GM19043 (cell line): ENCODE data around the gene DCDC1.
"Not testable (repeated sequence)": the region's sequence is repeated elsewhere in the genome, so short reads cannot be mapped to it uniquely, and the experiment has no call there.

Experiments
- ATAC-seq: cut with Tn5 transposase; IDR thresholded peaks from one replicate; pipeline ENCODE4 v1.9.1; 2021; ENCODE audit warnings: low read depth; ENCODE audit not compliant: unreplicated experiment

The DCDC1 gene

GRCh38 chr11:30991802-30992512 lies 377.6 kb downstream of the DCDC1 start:
- no peak for ATAC-seq

GRCh38 chr11:30991376-30991775 lies 378.2 kb downstream of the DCDC1 start:
- ATAC-seq, result no peak

GRCh38 chr11:30990625-30991296 lies 378.8 kb downstream of the DCDC1 start:
- no peak for ATAC-seq

GRCh38 chr11:30987819-30988218 lies 381.7 kb downstream of the DCDC1 start:
- no peak for ATAC-seq

GRCh38 chr11:30985536-30985935 lies 384.0 kb downstream of the DCDC1 start:
- no peak for ATAC-seq

- no peak for ATAC-seq
These were observed 384.7 kb downstream of the DCDC1 start for GRCh38 chr11:30984827-30985226.

- no peak for ATAC-seq
These were observed 385.1 kb downstream of the DCDC1 start for GRCh38 chr11:30984442-30984816.

- ATAC-seq, result no peak
These were observed 385.6 kb downstream of the DCDC1 start for GRCh38 chr11:30983776-30984441.

GRCh38 chr11:30983143-30983542 lies 386.4 kb downstream of the DCDC1 start:
- no peak for ATAC-seq

GRCh38 chr11:30967579-30967978 lies 402.0 kb downstream of the DCDC1 start:
- no peak for ATAC-seq

GRCh38 chr11:30960387-30960992 lies 409.0 kb downstream of the DCDC1 start:
- ATAC-seq, result no peak

GRCh38 chr11:30956751-30957150 lies 412.8 kb downstream of the DCDC1 start:
- ATAC-seq, result no peak

GRCh38 chr11:30949838-30950237 lies 419.7 kb downstream of the DCDC1 start:
- no peak for ATAC-seq

- not testable (repeated sequence) for ATAC-seq
These were observed 421.8 kb downstream of the DCDC1 start for GRCh38 chr11:30947715-30948114.

GRCh38 chr11:30938810-30939209 lies 430.7 kb downstream of the DCDC1 start:
- ATAC-seq, result no peak

- ATAC-seq, result no peak
These were observed 431.4 kb downstream of the DCDC1 start for GRCh38 chr11:30938171-30938570.

- ATAC-seq, result no peak
These were observed 433.0 kb downstream of the DCDC1 start for GRCh38 chr11:30936491-30936890.

GRCh38 chr11:30935861-30936260 lies 433.7 kb downstream of the DCDC1 start:
- no peak for ATAC-seq

- ATAC-seq, result no peak
These were observed 443.4 kb downstream of the DCDC1 start for GRCh38 chr11:30926130-30926529.

GRCh38 chr11:30921811-30922210 lies 447.7 kb downstream of the DCDC1 start:
- no peak for ATAC-seq

- ATAC-seq, result peak; percentile 54
These were observed 450.0 kb downstream of the DCDC1 start for GRCh38 chr11:30919389-30920152.
